IMR-90 (cell line): ENCODE measurements around the gene HSD17B14. TPM values are rescaled to one million over a fixed set of nuclear protein-coding genes. Genes with fewer than 3 reads are reported as not detected.

Experiments
- ATAC-seq: fragments of 200-7000 bp; cut with Tn5 transposase; 2 replicates; pipeline ENCODE4 v1.9.1; 2020; ENCODE audit warnings: low read depth, mild to moderate bottlenecking, moderate library complexity
- BruUV-seq: library from RNA; stranded (reverse); fragments of 400-500 nt; replicated peaks from 2 replicates; lab custom pipeline; 2021; lab: Mats Ljungman, UMichigan
- CTCF ChIA-PET: fragments of 300-600 bp; formaldehyde crosslinking; extraction: SDS; loops from one replicate; lab custom pipeline; 2021; ENCODE audit warnings: antibody characterized with exemption; lab: Yijun Ruan, JAX
- POLR2A ChIA-PET: fragments of 300-600 bp; sonication (Branson Sonifier 250); formaldehyde crosslinking; loops from one replicate; lab custom pipeline; 2022; ENCODE audit warnings: antibody characterized with exemption; ENCODE audit not compliant: unreplicated experiment; lab: Charles Lee
- DNase-seq: peaks from one replicate; pipeline ENCODE4 v3.0.0; 2013
- H2AFZ ChIP-seq: replicated peaks from 2 replicates; pipeline ENCODE3; 2013; ENCODE audit warnings: low read length, mild to moderate bottlenecking; ENCODE audit not compliant: poor library complexity
- H2AK5ac ChIP-seq: 2 replicates; pipeline ENCODE4 v1.6.1; 2013; ENCODE audit warnings: low read depth, low read length, inconsistent platforms
- H2AK9ac ChIP-seq: replicated peaks from 2 replicates; pipeline ENCODE3; 2013; ENCODE audit warnings: mild to moderate bottlenecking, low read depth, low read length, moderate library complexity; ENCODE audit not compliant: poor library complexity
- H2BK120ac ChIP-seq: 2 replicates; pipeline ENCODE4 v1.6.1; 2013; ENCODE audit warnings: low read depth, low read length, inconsistent platforms
- H2BK15ac ChIP-seq: 3 replicates; pipeline ENCODE4 v1.6.1; 2013; ENCODE audit warnings: low read depth, low read length, inconsistent platforms
- H2BK20ac ChIP-seq: 2 replicates; pipeline ENCODE4 v1.6.1; 2013; ENCODE audit warnings: low read depth, mild to moderate bottlenecking, inconsistent platforms, low read length, moderate library complexity
- H2BK5ac ChIP-seq: 2 replicates; pipeline ENCODE4 v1.6.1; 2013; ENCODE audit warnings: mild to moderate bottlenecking, low read depth, low read length, inconsistent platforms; ENCODE audit not compliant: poor library complexity, severe bottlenecking
- H3K14ac ChIP-seq: replicated peaks from 2 replicates; pipeline ENCODE4 v1.6.1; 2013; ENCODE audit warnings: low read depth, low read length, inconsistent platforms
- H3K18ac ChIP-seq: 2 replicates; pipeline ENCODE4 v1.6.1; 2013; ENCODE audit warnings: low read depth, low read length, control low read depth
- H3K23ac ChIP-seq: 2 replicates; pipeline ENCODE4 v1.6.1; 2013; ENCODE audit warnings: low read depth, low read length, inconsistent platforms
- H3K27ac ChIP-seq: 2 replicates; pipeline ENCODE4 v1.5.1; 2013; ENCODE audit warnings: mild to moderate bottlenecking, control low read depth, low read length; ENCODE audit not compliant: insufficient read depth
- H3K27me3 ChIP-seq: 2 replicates; pipeline ENCODE4 v1.6.1; 2013; ENCODE audit warnings: low read length; ENCODE audit not compliant: control insufficient read depth, insufficient read depth
- H3K36me3 ChIP-seq: 2 replicates; pipeline ENCODE4 v1.6.1; 2013; ENCODE audit warnings: low read length, mixed read lengths; ENCODE audit not compliant: control insufficient read depth, insufficient read depth
- H3K4ac ChIP-seq: 2 replicates; pipeline ENCODE4 v1.6.1; 2013; ENCODE audit warnings: low read depth, low read length, inconsistent platforms
- H3K4me1 ChIP-seq: 2 replicates; pipeline ENCODE4 v1.6.1; 2013; ENCODE audit warnings: low read length, mixed read lengths; ENCODE audit not compliant: control insufficient read depth, insufficient read depth
- H3K4me2 ChIP-seq: 2 replicates; pipeline ENCODE4 v1.6.1; 2013; ENCODE audit warnings: low read depth, mild to moderate bottlenecking, control low read depth, low read length, moderate library complexity
- H3K4me3 ChIP-seq: 2 replicates; pipeline ENCODE4 v1.5.1; 2013; ENCODE audit warnings: low read depth, mild to moderate bottlenecking, control low read depth, low read length, moderate library complexity; ENCODE audit not compliant: insufficient read depth
- H3K56ac ChIP-seq: 2 replicates; pipeline ENCODE4 v1.6.1; 2013; ENCODE audit warnings: low read length, inconsistent platforms; ENCODE audit not compliant: insufficient read depth; ENCODE audit errors: extremely low read depth
- H3K79me1 ChIP-seq, 2 experiments: 2 replicates each; pipeline ENCODE4 v1.6.1; 2013; ENCODE audit warnings: low read length in 2 of 2, inconsistent platforms in 1 of 2, low read depth in 1 of 2
- H3K9ac ChIP-seq: 2 replicates; pipeline ENCODE4 v1.6.1; 2013; ENCODE audit warnings: low read depth, low read length, control low read depth
- H3K9me1 ChIP-seq: 2 replicates; pipeline ENCODE4 v1.6.1; 2013; ENCODE audit warnings: low read length, inconsistent platforms; ENCODE audit not compliant: insufficient read depth
- H3K9me3 ChIP-seq: 2 replicates; pipeline ENCODE4 v1.6.1; 2013; ENCODE audit warnings: low read length; ENCODE audit not compliant: control insufficient read depth, insufficient read depth
- H4K20me1 ChIP-seq: 2 replicates; pipeline ENCODE4 v1.6.1; 2013; ENCODE audit warnings: low read length, inconsistent platforms; ENCODE audit not compliant: insufficient read depth
- H4K5ac ChIP-seq: 2 replicates; pipeline ENCODE4 v1.6.1; 2013; ENCODE audit warnings: mild to moderate bottlenecking, low read depth, low read length, control low read depth
- H4K8ac ChIP-seq, 2 experiments: 2 replicates each; pipeline ENCODE4 v1.6.1; 2013; ENCODE audit warnings: low read depth in 2 of 2, low read length in 2 of 2, control low read depth in 1 of 2, inconsistent platforms in 1 of 2
- H4K91ac ChIP-seq: 2 replicates; pipeline ENCODE4 v1.6.1; 2013; ENCODE audit warnings: low read depth, low read length, inconsistent platforms; ENCODE audit not compliant: insufficient read depth
- BHLHE40 ChIP-seq: fragments of 150-350 bp; IDR thresholded peaks from 2 replicates; pipeline ENCODE4 v1.6.1; 2016; ENCODE audit warnings: mild to moderate bottlenecking, low read depth, low read length
- CEBPB ChIP-seq: IDR thresholded peaks from 2 replicates; pipeline ENCODE4 v1.6.1; 2012; ENCODE audit warnings: low read depth, low read length, improper control_type of control experiment
- CHD1 ChIP-seq: IDR thresholded peaks from 2 replicates; pipeline ENCODE4 v1.6.1; 2012; ENCODE audit warnings: low read depth, low read length, improper control_type of control experiment
- ELK1 ChIP-seq: fragments of 150-350 bp; IDR thresholded peaks from 2 replicates; pipeline ENCODE4 v1.6.1; 2016; ENCODE audit warnings: low read depth, mild to moderate bottlenecking, low read length, moderate library complexity, borderline replicate concordance
- FOS ChIP-seq: fragments of 150-350 bp; IDR thresholded peaks from 2 replicates; pipeline ENCODE4 v1.6.1; 2016; ENCODE audit warnings: low read depth, low read length
- MAZ ChIP-seq: IDR thresholded peaks from 2 replicates; pipeline ENCODE4 v1.6.1; 2012; ENCODE audit warnings: low read depth, mild to moderate bottlenecking, low read length, improper control_type of control experiment, moderate library complexity, borderline replicate concordance
- MXI1 ChIP-seq: IDR thresholded peaks from 2 replicates; pipeline ENCODE4 v1.6.1; 2012; ENCODE audit warnings: low read depth, mild to moderate bottlenecking, low read length, moderate library complexity, borderline replicate concordance
- NFE2L2 ChIP-seq: fragments of 150-350 bp; IDR thresholded peaks from 2 replicates; pipeline ENCODE4 v1.6.1; 2016; ENCODE audit warnings: low read depth, mild to moderate bottlenecking, low read length
- RFX5 ChIP-seq: IDR thresholded peaks from 2 replicates; pipeline ENCODE4 v1.8.0; 2012; ENCODE audit warnings: low read depth, mild to moderate bottlenecking, low read length, moderate library complexity
- SMC3 ChIP-seq: fragments of 150-350 bp; IDR thresholded peaks from 2 replicates; pipeline ENCODE4 v1.6.1; 2016; ENCODE audit warnings: low read depth, mild to moderate bottlenecking, antibody characterized with exemption, low read length, moderate library complexity
- USF2 ChIP-seq: fragments of 150-350 bp; IDR thresholded peaks from 2 replicates; pipeline ENCODE4 v1.6.1; 2017; ENCODE audit warnings: mild to moderate bottlenecking, antibody characterized with exemption, low read length, low read depth
- WGBS, 2 experiments: methylation state at CpG; one replicate each; pipeline versions ENCODE4 v1.1.5 to v1.1.7; 2013; ENCODE audit warnings: missing lambda C conversion rate in 2 of 2; ENCODE audit not compliant: insufficient read length in 1 of 2; ENCODE audit errors: extremely low coverage in 2 of 2; 5-methylcytosine and 5-hydroxymethylcytosine counted together
- dilution Hi-C: fragments of 300-500 bp; cut with HindIII; formaldehyde crosslinking; loops from one replicate; pipeline ENCODE4 v1.14.3; 2018; ENCODE audit warnings: low sequenced_read_pairs; ENCODE audit not compliant: unreplicated experiment
- in situ Hi-C: fragments of 300-500 bp; cut with MboI; formaldehyde crosslinking; loops from 3 replicates; pipeline ENCODE4 v1.14.3; 2019; ENCODE audit warnings: low sequenced_read_pairs, inconsistent platforms, mixed read lengths
- intact Hi-C: fragments of 100-400 bp; cut with micrococcal nuclease; formaldehyde crosslinking; loops from 2 replicates; pipeline ENCODE4 v1.10.0; 2022
- polyA plus RNA-seq, 3 experiments: library from polyadenylated mRNA; depleted of rRNA; stranded (reverse); fragments of >200 nt; gene quantifications; 2 replicates each; pipeline ENCODE4 v1.2.3, GENCODE V29; 2012; ENCODE audit warnings: low replicate concordance in 1 of 3
- total RNA-seq: library from RNA; depleted of rRNA; stranded (reverse); fragments of >200 nt; gene quantifications from 2 replicates; pipeline ENCODE4 v1.2.3, GENCODE V29; 2012

Gene HSD17B14
- total and polyA plus RNA-seq, 2 of the 4 experiments (the other 2 are of a cell fraction), result 0.54 to 4.5 TPM

GRCh38 chr19:48833977-48834376 lies 2.3 kb downstream of the HSD17B14 start (continued):
- no peak for TF ChIP-seq MAZ

GRCh38 chr19:48833049-48833448 lies 3.2 kb downstream of the HSD17B14 start:
- Histone ChIP-seq H2AFZ (no peak overlapping the region), H4K91ac (no peak overlapping the region)
- no peak for TF ChIP-seq RFX5
- TF ChIP-seq CEBPB, result no peak
- TF ChIP-seq CHD1, result no peak
- TF ChIP-seq MXI1, result no peak
- TF ChIP-seq ELK1, result no peak
- TF ChIP-seq FOS, result no peak
- TF ChIP-seq BHLHE40, result no peak
- no peak for TF ChIP-seq SMC3
- no peak for TF ChIP-seq MAZ
- TF ChIP-seq NFE2L2, result no peak
- TF ChIP-seq USF2, result no peak

More at GRCh38 chr19:48833049-48833448, 3.2 kb downstream of the HSD17B14 start:
- in situ Hi-C loops (loop anchor here (10.0 kb wide), 1 partner anchor 188 kb away; the partner anchor contains the start of gene CA11), dilution Hi-C loops (no loop called here), intact Hi-C loops (no loop called here)
- POLR2A ChIA-PET, result no interaction called here
- H3K9me1 ChIP-seq, result no peaks in the 10 kb centered on the region
- peaks cover 15% of the 10 kb centered on the region for H3K36me3 ChIP-seq
- 0 out of 4 replicates have a peak, but pooled peaks cover 0 to 4% of the 10 kb centered on the region in 2 experiments for H3K79me1 ChIP-seq
- H3K14ac ChIP-seq, result no peak overlapping the region
- no peak overlapping the region for H3K23ac ChIP-seq
- DNase-seq (no peak), ATAC-seq (no peak)
- BruUV-seq, result no TSS peak
- H2BK15ac ChIP-seq, result no peak overlapping the region
- peaks cover 12% of the 10 kb centered on the region for H3K4me1 ChIP-seq
- 73% methylated on average over 4 of the region's 5 CpGs; no CpG with 5 or more reads in 1 of the 2 experiments for WGBS, 2 experiments
- no peak overlapping the region for H4K8ac ChIP-seq
- H3K18ac ChIP-seq, result no peak overlapping the region
- no peak overlapping the region for H2BK20ac ChIP-seq
- H3K9me3 ChIP-seq, result no peaks in the 10 kb centered on the region
- no peak overlapping the region for H3K56ac ChIP-seq
- no peak overlapping the region for H2AK5ac ChIP-seq
- no peak overlapping the region for H4K5ac ChIP-seq
- H3K4ac ChIP-seq, result no peak overlapping the region
- H2BK120ac ChIP-seq, result no peak overlapping the region
- H2BK5ac ChIP-seq, result no peak overlapping the region
- CTCF ChIA-PET, result interaction anchor here (0.7 kb wide), 1 partner anchor 119 kb away, joined by 3 read pairs; no protein-coding TSS in a partner anchor
- no peak overlapping the region for H2AK9ac ChIP-seq
- H3K9ac ChIP-seq, result no peak overlapping the region
- no peak overlapping the region for H3K4me3 ChIP-seq
- no peak overlapping the region for H3K4me2 ChIP-seq
- no peaks in the 10 kb centered on the region for H4K20me1 ChIP-seq
- no peaks in the 10 kb centered on the region for H3K27me3 ChIP-seq
- no peak overlapping the region for H3K27ac ChIP-seq
